Caco-2 (cell line): ENCODE results near the gene TYMP. TPM values are rescaled to one million over a fixed set of nuclear protein-coding genes. Genes with fewer than 3 reads are reported as not detected.
A peak's percentile ranks its signal among the peaks of the same experiment; 100 is the strongest.

Source experiments
- BruUV-seq: library from RNA; stranded (reverse); fragments of 400-500 nt; replicated peaks from 2 replicates; lab custom pipeline; 2021; lab: Mats Ljungman, UMichigan
- CTCF ChIA-PET: fragments of 300-600 bp; sonication (Branson Sonifier 250); formaldehyde crosslinking; loops from one replicate; lab custom pipeline; 2022; ENCODE audit warnings: antibody characterized with exemption; lab: Charles Lee
- POLR2A ChIA-PET: fragments of 300-600 bp; sonication (Branson Sonifier 250); formaldehyde crosslinking; loops from one replicate; lab custom pipeline; 2022; ENCODE audit warnings: antibody characterized with exemption; lab: Charles Lee
- DNase-seq, 2 experiments: peaks; one replicate each; pipeline versions ENCODE4 v3.0.0 to v3.0.0-alpha.2; 2020 to 2022
- H3K27me3 ChIP-seq: replicated peaks from 2 replicates; pipeline ENCODE4 v1.6.0; 2011; ENCODE audit warnings: low read length; ENCODE audit not compliant: control insufficient read depth, insufficient read depth
- H3K36me3 ChIP-seq: 2 replicates; pipeline ENCODE4 v1.5.1; 2011; ENCODE audit warnings: low read length; ENCODE audit not compliant: control insufficient read depth, insufficient read depth
- H3K4me1 ChIP-seq: fragments of 250-450 bp; sonication (Bioruptor Pico); 2 replicates; pipeline ENCODE4 v1.5.1; 2020; ENCODE audit warnings: mild to moderate bottlenecking
- H3K4me3 ChIP-seq: 2 replicates; pipeline ENCODE4 v1.5.1; 2011; ENCODE audit warnings: low read depth, mild to moderate bottlenecking, control low read depth, low read length
- H3K9me3 ChIP-seq: fragments of 250-450 bp; sonication (Bioruptor Pico); 2 replicates; pipeline ENCODE4 v1.5.1; 2020; ENCODE audit warnings: mild to moderate bottlenecking, moderate library complexity
- H3K27ac Mint-ChIP-seq: one replicate; pipeline ENCODE4 v1.8.0; 2022; ENCODE audit warnings: mixed read lengths; ENCODE audit not compliant: unreplicated experiment
- H3K27me3 Mint-ChIP-seq: one replicate; pipeline ENCODE4 v1.8.0; 2022; ENCODE audit warnings: mixed read lengths; ENCODE audit not compliant: insufficient read depth, unreplicated experiment
- H3K36me3 Mint-ChIP-seq: one replicate; pipeline ENCODE4 v1.8.0; 2022; ENCODE audit warnings: mild to moderate bottlenecking, mixed read lengths; ENCODE audit not compliant: insufficient read depth, unreplicated experiment
- H3K4me1 Mint-ChIP-seq: one replicate; pipeline ENCODE4 v1.8.0; 2022; ENCODE audit warnings: low read depth, mixed read lengths; ENCODE audit not compliant: unreplicated experiment
- H3K4me3 Mint-ChIP-seq: one replicate; pipeline ENCODE4 v1.8.0; 2022; ENCODE audit warnings: mild to moderate bottlenecking, moderate library complexity, mixed read lengths; ENCODE audit not compliant: unreplicated experiment
- H3K9me3 Mint-ChIP-seq: one replicate; pipeline ENCODE4 v1.8.0; 2022; ENCODE audit warnings: mixed read lengths; ENCODE audit not compliant: unreplicated experiment
- CTCF ChIP-seq, 2 experiments: fragments of 200-600 bp in 1 of 2; IDR thresholded peaks; 1 replicate in 1 of 2; 2 replicates in 1 of 2; pipeline versions ENCODE4 v1.5.1 to v1.8.0; 2011 to 2022; ENCODE audit warnings: antibody characterized with exemption in 1 of 2, control low read depth in 1 of 2, inconsistent platforms in 1 of 2, low read depth in 1 of 2, low read length in 1 of 2, mild to moderate bottlenecking in 1 of 2, moderate library complexity in 1 of 2; ENCODE audit not compliant: insufficient read depth in 1 of 2, severe bottlenecking in 1 of 2, unreplicated experiment in 1 of 2
- intact Hi-C: fragments of 100-400 bp; cut with micrococcal nuclease; formaldehyde crosslinking; loops from one replicate; pipeline ENCODE4 v1.10.0; 2022; ENCODE audit not compliant: unreplicated experiment
- total RNA-seq: library from RNA; stranded (reverse); gene quantifications from 2 replicates; pipeline ENCODE4 v1.2.3, GENCODE V29; 2022

The TYMP gene
- total RNA-seq, 1 experiment from 2014 or later: 3.9 TPM

- peak overlapping the region; percentile 91 for H3K27ac Mint-ChIP-seq
- no TSS peak for BruUV-seq
- CTCF ChIA-PET: interaction anchor here (0.6 to 3.2 kb wide), 6 partner anchors 16 to 263 kb away, joined by 3 to 43 read pairs (median 12); partner anchors contain the start of genes LMF2, MAPK12, NCAPH2 and SYCE3
- intact Hi-C loops: loop anchor here (5.0 kb wide), 1 partner anchor 58 kb away; the partner anchor contains the start of gene CHKB
- POLR2A ChIA-PET: interaction anchor here (0.9 to 2.5 kb wide), 3 partner anchors 10 to 39 kb away, joined by 3 to 71 read pairs (median 12); partner anchors contain the start of genes LMF2, NCAPH2 and SYCE3
- H3K4me3 Mint-ChIP-seq: peak overlapping the region; percentile 89
- Histone ChIP-seq H3K9me3 (no peaks in the 10 kb centered on the region), H3K27me3 (no peaks in the 10 kb centered on the region), H3K36me3 (no peaks in the 10 kb centered on the region), H3K4me1 (peaks cover 17% of the 10 kb centered on the region), H3K4me3 (peak overlapping the region; percentile 87)
- no peak for TF ChIP-seq CTCF (IDR thresholded peaks at IDR 0.05; ENCODE audit: insufficient read depth in 1 of 2, low read depth in 1 of 2, low read length in 1 of 2, severe bottlenecking in 1 of 2, unreplicated experiment in 1 of 2)
- no peaks in the 10 kb centered on the region for H3K9me3 Mint-ChIP-seq
- DNase-seq: peak in 1 of 2 experiments; percentile 72
- peaks cover 51% of the 10 kb centered on the region for H3K36me3 Mint-ChIP-seq
- no peaks in the 10 kb centered on the region for H3K27me3 Mint-ChIP-seq
- peaks cover 14% of the 10 kb centered on the region for H3K4me1 Mint-ChIP-seq
These were observed 5.1 kb downstream of the TYMP start for GRCh38 chr22:50524676-50525103.

- Histone ChIP-seq H3K4me3 (peak overlapping the region; percentile 87), H3K27me3 (no peaks in the 10 kb centered on the region), H3K36me3 (no peaks in the 10 kb centered on the region), H3K4me1 (peaks cover 17% of the 10 kb centered on the region), H3K9me3 (no peaks in the 10 kb centered on the region)
- Mint-ChIP-seq H3K27ac (peak overlapping the region; percentile 91), H3K27me3 (no peaks in the 10 kb centered on the region), H3K4me3 (peak overlapping the region; percentile 89), H3K36me3 (peaks cover 53% of the 10 kb centered on the region), H3K9me3 (no peaks in the 10 kb centered on the region), H3K4me1 (peaks cover 14% of the 10 kb centered on the region)
- BruUV-seq: no TSS peak
- intact Hi-C loops: no loop called here
- ChIA-PET CTCF (interaction anchor here (2.6 to 3.2 kb wide), 2 partner anchors 16 to 39 kb away, joined by 32 to 43 read pairs; partner anchors contain the start of genes LMF2, NCAPH2 and SYCE3), POLR2A (interaction anchor here (0.9 to 2.5 kb wide), 3 partner anchors 9 to 39 kb away, joined by 3 to 71 read pairs (median 12); partner anchors contain the start of genes LMF2, NCAPH2 and SYCE3)
- TF ChIP-seq CTCF (IDR thresholded peaks at IDR 0.05; ENCODE audit: insufficient read depth in 1 of 2, low read depth in 1 of 2, low read length in 1 of 2, severe bottlenecking in 1 of 2, unreplicated experiment in 1 of 2): no peak
- peak; percentile 30 to 62 for DNase-seq
These were observed 5.8 kb downstream of the TYMP start for GRCh38 chr22:50523806-50524675.

- Mint-ChIP-seq H3K27ac (no peak overlapping the region), H3K4me1 (peaks cover 14% of the 10 kb centered on the region), H3K27me3 (no peaks in the 10 kb centered on the region), H3K36me3 (peaks cover 53% of the 10 kb centered on the region), H3K4me3 (peak overlapping the region; percentile 89), H3K9me3 (no peaks in the 10 kb centered on the region)
- H3K9me3 ChIP-seq: no peaks in the 10 kb centered on the region
- no peaks in the 10 kb centered on the region for H3K27me3 ChIP-seq
- peaks cover 17% of the 10 kb centered on the region for H3K4me1 ChIP-seq
- intact Hi-C loops: no loop called here
- no peak for TF ChIP-seq CTCF (IDR thresholded peaks at IDR 0.05; ENCODE audit: insufficient read depth in 1 of 2, low read depth in 1 of 2, low read length in 1 of 2, severe bottlenecking in 1 of 2, unreplicated experiment in 1 of 2)
- ChIA-PET POLR2A (no interaction called here), CTCF (interaction anchor here (3.2 kb wide), 1 partner anchor 40 kb away, joined by 43 read pairs; the partner anchor contains the start of gene SYCE3)
- no peak overlapping the region for H3K4me3 ChIP-seq
- no peak for DNase-seq
- H3K36me3 ChIP-seq: no peaks in the 10 kb centered on the region
- no TSS peak for BruUV-seq
These were observed 6.4 kb downstream of the TYMP start for GRCh38 chr22:50523458-50523805.
